H1 (cell line): Measurements from ENCODE around the gene TEX11. TPM values are rescaled to one million over a fixed set of nuclear protein-coding genes. Genes with fewer than 3 reads are reported as not detected.
A peak's percentile ranks its signal among the peaks of the same experiment; 100 is the strongest.
"Not testable (repeated sequence)": the region's sequence is repeated elsewhere in the genome, so short reads cannot be mapped to it uniquely, and the experiment has no call there.

Experiments used
- CTCF ChIA-PET: fragments of 300-600 bp; sonication (Branson Sonifier 250); formaldehyde crosslinking; loops from one replicate; lab custom pipeline; 2021; ENCODE audit not compliant: partially characterized antibody; lab: Charles Lee
- POLR2A ChIA-PET: fragments of 300-600 bp; sonication (Branson Sonifier 250); formaldehyde crosslinking; loops from one replicate; lab custom pipeline; 2021; ENCODE audit warnings: inconsistent platforms; ENCODE audit not compliant: partially characterized antibody; lab: Charles Lee
- DNase-seq, 2 experiments: peaks; one replicate each; pipeline versions ENCODE4 v3.0.0 to v3.0.0-alpha.2; 2010 to 2022; ENCODE audit warnings: low spot score in 2 of 2, low read depth in 1 of 2, mixed read lengths in 1 of 2
- FAIRE-seq: peaks from 2 replicates; lab custom pipeline; 2011; peaks lifted over from hg19 to GRCh38; lab: Jason Lieb, UNC
- H2AFZ ChIP-seq: 2 replicates; pipeline ENCODE4 v1.8.1; 2012; ENCODE audit warnings: low read length, inconsistent platforms
- H2AK5ac ChIP-seq: 2 replicates; pipeline ENCODE4 v1.6.1; 2013; ENCODE audit warnings: low read depth, low read length
- H2BK120ac ChIP-seq: replicated peaks from 2 replicates; pipeline ENCODE3; 2013; ENCODE audit warnings: low read depth, low read length, inconsistent platforms
- H2BK12ac ChIP-seq: 2 replicates; pipeline ENCODE4 v1.6.1; 2013; ENCODE audit warnings: low read depth, low read length
- H2BK15ac ChIP-seq: 2 replicates; pipeline ENCODE4 v1.6.1; 2013; ENCODE audit warnings: low read length
- H2BK20ac ChIP-seq: 2 replicates; pipeline ENCODE4 v1.6.1; 2013; ENCODE audit warnings: low read length
- H2BK5ac ChIP-seq: 2 replicates; pipeline ENCODE4 v1.6.1; 2013; ENCODE audit warnings: low read depth, low read length
- H3K14ac ChIP-seq: 2 replicates; pipeline ENCODE4 v1.6.1; 2013; ENCODE audit warnings: inconsistent platforms; ENCODE audit not compliant: insufficient read length
- H3K18ac ChIP-seq: 2 replicates; pipeline ENCODE4 v1.6.1; 2013; ENCODE audit warnings: low read length; ENCODE audit errors: extremely low read depth
- H3K23ac ChIP-seq: 2 replicates; pipeline ENCODE4 v1.6.1; 2013; ENCODE audit warnings: inconsistent platforms; ENCODE audit not compliant: insufficient read length
- H3K23me2 ChIP-seq: 2 replicates; pipeline ENCODE4 v1.6.1; 2013; ENCODE audit warnings: low read depth, low read length
- H3K27ac ChIP-seq: 2 replicates; pipeline ENCODE4 v1.6.1; 2011; ENCODE audit warnings: low read depth, low read length, inconsistent platforms
- H3K27me3 ChIP-seq, 4 experiments: replicated peaks in 1 of 4; 1 replicate in 1 of 4; 2 replicates in 3 of 4; pipeline versions ENCODE4 v1.6.1 to v1.8.1; 2011 to 2013; ENCODE audit warnings: low read length in 3 of 4, mild to moderate bottlenecking in 3 of 4, inconsistent platforms in 2 of 4, mixed read lengths in 2 of 4, moderate library complexity in 1 of 4; ENCODE audit not compliant: control insufficient read depth in 3 of 4, insufficient read depth in 3 of 4; ENCODE audit errors: extremely low read depth in 1 of 4
- H3K36me3 ChIP-seq, 4 experiments: 2 replicates each; pipeline versions ENCODE4 v1.6.1 to v1.8.1; 2011 to 2013; ENCODE audit warnings: mild to moderate bottlenecking in 4 of 4, low read length in 3 of 4, moderate library complexity in 2 of 4, control low read depth in 1 of 4, inconsistent platforms in 1 of 4; ENCODE audit not compliant: insufficient read depth in 4 of 4, control insufficient read depth in 2 of 4
- H3K4ac ChIP-seq: replicated peaks from 2 replicates; pipeline ENCODE3; 2013; ENCODE audit warnings: low read length, low read depth, mixed read lengths, inconsistent platforms; ENCODE audit not compliant: insufficient read length
- H3K4me1 ChIP-seq, 4 experiments: replicated peaks in 1 of 4; 1 replicate in 1 of 4; 2 replicates in 3 of 4; pipeline versions ENCODE4 v1.6.1 to v1.8.1; 2011 to 2013; ENCODE audit warnings: low read length in 3 of 4, inconsistent platforms in 2 of 4, mixed read lengths in 1 of 4; ENCODE audit not compliant: insufficient read depth in 4 of 4, control insufficient read depth in 3 of 4
- H3K4me2 ChIP-seq, 2 experiments: 2 replicates each; pipeline versions ENCODE4 v1.6.1 to v1.8.1; 2011 to 2013; ENCODE audit warnings: low read depth in 2 of 2, low read length in 2 of 2, control low read depth in 1 of 2, inconsistent platforms in 1 of 2, mild to moderate bottlenecking in 1 of 2; ENCODE audit not compliant: insufficient read depth in 1 of 2
- H3K4me3 ChIP-seq, 4 experiments: fragments of 200-600, 300-600 bp in 1 of 4; sonication (generic), shearing (Covaris generic), sonication (Bioruptor Twin) in 1 of 4; 2 replicates each; pipeline versions ENCODE4 v1.5.1 to v1.8.1; 2011 to 2016; ENCODE audit warnings: low read length in 4 of 4, low read depth in 3 of 4, control low read depth in 2 of 4, inconsistent platforms in 2 of 4, mild to moderate bottlenecking in 2 of 4, mixed read lengths in 1 of 4, moderate library complexity in 1 of 4; ENCODE audit not compliant: insufficient read depth in 2 of 4; ENCODE audit errors: extremely low read depth in 1 of 4
- H3K56ac ChIP-seq: replicated peaks from 2 replicates; pipeline ENCODE3; 2013; ENCODE audit warnings: low read depth, mild to moderate bottlenecking, mixed read lengths, low read length, inconsistent platforms; ENCODE audit not compliant: insufficient read length
- H3K79me1 ChIP-seq: 2 replicates; pipeline ENCODE4 v1.6.1; 2013; ENCODE audit warnings: low read depth, low read length, control low read depth
- H3K79me2 ChIP-seq, 2 experiments: 2 replicates each; pipeline versions ENCODE4 v1.6.1 to v1.8.1; 2012 to 2013; ENCODE audit warnings: low read length in 2 of 2, mild to moderate bottlenecking in 2 of 2, inconsistent platforms in 1 of 2; ENCODE audit not compliant: insufficient read depth in 2 of 2, control insufficient read depth in 1 of 2
- H3K9ac ChIP-seq, 4 experiments: replicated peaks in 1 of 4; 1 replicate in 1 of 4; 2 replicates in 3 of 4; pipeline versions ENCODE4 v1.6.1 to v1.8.1; 2011 to 2013; ENCODE audit warnings: low read depth in 3 of 4, low read length in 3 of 4, control low read depth in 2 of 4, mild to moderate bottlenecking in 2 of 4, moderate library complexity in 2 of 4, inconsistent platforms in 1 of 4; ENCODE audit errors: extremely low read depth in 1 of 4
- H3K9me3 ChIP-seq, 2 experiments: 2 replicates each; pipeline versions ENCODE4 v1.6.1 to v1.8.1; 2012 to 2013; ENCODE audit warnings: mild to moderate bottlenecking in 2 of 2, moderate library complexity in 2 of 2, control low read depth in 1 of 2, inconsistent platforms in 1 of 2, low read depth in 1 of 2, low read length in 1 of 2, mixed read lengths in 1 of 2; ENCODE audit not compliant: insufficient read depth in 2 of 2
- H4K20me1 ChIP-seq, 2 experiments: replicated peaks in 1 of 2; 2 replicates each; pipeline versions ENCODE3 to v1.8.1; 2011 to 2013; ENCODE audit warnings: inconsistent platforms in 2 of 2, low read length in 2 of 2, mild to moderate bottlenecking in 1 of 2; ENCODE audit not compliant: insufficient read depth in 2 of 2, control insufficient read depth in 1 of 2
- H4K5ac ChIP-seq: 2 replicates; pipeline ENCODE4 v1.6.1; 2013; ENCODE audit warnings: low read length, low read depth, mixed read lengths, inconsistent platforms; ENCODE audit not compliant: insufficient read length
- H4K8ac ChIP-seq: 2 replicates; pipeline ENCODE4 v1.8.0; 2013; ENCODE audit warnings: mild to moderate bottlenecking, moderate library complexity, low read length, inconsistent platforms; ENCODE audit not compliant: insufficient read depth; ENCODE audit errors: extremely low read depth
- H4K91ac ChIP-seq: replicated peaks from 2 replicates; pipeline ENCODE3; 2013; ENCODE audit warnings: low read length, mixed read lengths, inconsistent platforms; ENCODE audit not compliant: insufficient read length
- EP300 ChIP-seq, 2 experiments: IDR thresholded peaks; 1 replicate in 1 of 2; 2 replicates in 1 of 2; pipeline ENCODE4 v1.6.1; 2011 to 2012; ENCODE audit warnings: low read depth in 2 of 2, low read length in 2 of 2, mild to moderate bottlenecking in 2 of 2, borderline replicate concordance in 1 of 2, inconsistent platforms in 1 of 2, moderate library complexity in 1 of 2
- MAFK ChIP-seq: IDR thresholded peaks from 2 replicates; pipeline ENCODE4 v1.6.1; 2012; ENCODE audit warnings: low read depth, mild to moderate bottlenecking, improper control_type of control experiment, low read length
- RAD21 ChIP-seq, 2 experiments: IDR thresholded peaks in 1 of 2; conservative IDR thresholded peaks in 1 of 2; 2 replicates each; pipeline ENCODE4 v1.6.1; 2011; ENCODE audit warnings: low read depth in 2 of 2, low read length in 2 of 2, improper control_type of control experiment in 1 of 2, inconsistent platforms in 1 of 2, mild to moderate bottlenecking in 1 of 2, moderate library complexity in 1 of 2
- WGBS, 2 experiments: shearing (Covaris generic) in 1 of 2; methylation state at CpG; one replicate each; pipeline versions ENCODE4 v1.1.6 to v1.1.7; 2013 to 2015; ENCODE audit warnings: low lambda C conversion rate in 2 of 2, mixed read lengths in 2 of 2, inconsistent platforms in 1 of 2, low coverage in 1 of 2, missing lambda C conversion rate in 1 of 2; ENCODE audit not compliant: insufficient replicate concordance in 2 of 2, insufficient coverage in 1 of 2, insufficient read length in 1 of 2; ENCODE audit errors: extremely low coverage in 1 of 2, missing lambda C conversion rate in 1 of 2; 5-methylcytosine and 5-hydroxymethylcytosine counted together
- polyA plus RNA-seq, 7 experiments: library from polyadenylated mRNA; depleted of rRNA in 3 of 7; stranded (reverse) in 5 of 7; unstranded in 2 of 7; fragments of >200 nt in 5 of 7; fragments of 200-250 nt in 2 of 7; gene quantifications; 1 replicate in 5 of 7; 2 replicates in 1 of 7; 4 replicates in 1 of 7; pipeline versions ENCODE4 v1.2.1 to v1.2.3, GENCODE V29; 2011 to 2013; ENCODE audit warnings: missing spikeins in 2 of 7, mixed read lengths in 2 of 7
- total RNA-seq: library from RNA; stranded (reverse); fragmentation: NEBNext Ultra II Directional; extraction: Animal tissue kit (Norgen Biotek cat#: 25700); gene quantifications from 2 replicates; pipeline ENCODE4 v1.2.1, GENCODE V29; 2021

TEX11 gene
- total and polyA plus RNA-seq, 2 of the 8 experiments (the other 6 are each of a cell fraction or from before 2014, with no cell fraction given): 0.11 to 0.74 TPM

- TF ChIP-seq EP300 (IDR thresholded peaks at IDR 0.05; ENCODE audit: borderline replicate concordance in 1 of 2, low read depth in 2 of 2, low read length in 2 of 2) (no peak), MAFK (no peak), RAD21 (IDR thresholded peaks at IDR 0.05 in 1 of 2, conservative IDR thresholded peaks at IDR 0.05 in 1 of 2; ENCODE audit: low read depth in 2 of 2, low read length in 2 of 2) (no peak)
Measured at GRCh38 chrX:70901465-70901864, 7.0 kb downstream of the TEX11 start (continued).

DNA sequence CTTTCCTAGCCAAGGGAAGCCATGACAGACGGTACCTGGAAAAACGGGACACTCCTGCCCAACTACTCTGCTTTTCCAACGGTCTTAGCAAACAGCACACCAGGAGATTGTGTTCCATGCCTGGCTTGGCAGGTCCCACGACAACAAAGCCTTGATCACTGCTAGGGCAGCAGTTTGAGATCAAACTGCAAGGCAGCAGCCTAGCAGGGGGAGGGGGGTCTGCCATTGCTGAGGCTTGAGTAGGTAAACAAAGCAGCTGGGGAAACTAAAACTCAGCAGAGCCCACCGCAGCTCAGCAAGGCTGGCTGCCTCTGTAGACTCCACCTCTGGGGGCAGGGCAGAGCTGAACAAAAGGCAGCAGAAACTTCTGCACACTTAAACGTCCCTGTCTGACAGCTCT is 18.1 kb downstream of the TEX11 start:
- H3K36me3 ChIP-seq, H3K18ac ChIP-seq, H2BK12ac ChIP-seq, CTCF ChIA-PET, H2BK5ac ChIP-seq, H3K4me1 ChIP-seq, H3K23ac ChIP-seq, H3K56ac ChIP-seq, H4K20me1 ChIP-seq, DNase-seq, H2BK15ac ChIP-seq, H3K14ac ChIP-seq, H2BK120ac ChIP-seq, H2AFZ ChIP-seq, H3K23me2 ChIP-seq, H4K5ac ChIP-seq, H3K4ac ChIP-seq, H3K4me2 ChIP-seq, H3K79me2 ChIP-seq, H3K27ac ChIP-seq, H3K4me3 ChIP-seq, H2BK20ac ChIP-seq, H3K27me3 ChIP-seq, H4K8ac ChIP-seq, H3K9ac ChIP-seq, H2AK5ac ChIP-seq, H3K9me3 ChIP-seq, H3K79me1 ChIP-seq, FAIRE-seq: not testable (repeated sequence)
- 80% methylated on average over 4 of the region's 6 CpGs; no CpG with 5 or more reads in 1 of the 2 experiments for WGBS, 2 experiments
- POLR2A ChIA-PET: interaction anchor here (1.4 kb wide), 1 partner anchor 34 kb away, joined by 3 read pairs; no protein-coding TSS in a partner anchor
- H4K91ac ChIP-seq: peak overlapping the region; percentile 54
